Stimulated activated CD4-positive, alpha-beta T cell treated with anti-CD3 and anti-CD28 coated beads, TNF-alpha, amount 100 ng/mL, for 4 hours (primary cell): ENCODE measurements around the gene ABCB11.

ENCODE experiments used
- DNase-seq, 3 experiments: peaks; one replicate each; pipeline ENCODE4 v3.0.0-alpha.2; 2020; ENCODE audit warnings: low read depth in 3 of 3

ABCB11 gene

GRCh38 chr2:168974428-168974827 lies 56.7 kb downstream of the ABCB11 start:
- no peak for DNase-seq

DNA sequence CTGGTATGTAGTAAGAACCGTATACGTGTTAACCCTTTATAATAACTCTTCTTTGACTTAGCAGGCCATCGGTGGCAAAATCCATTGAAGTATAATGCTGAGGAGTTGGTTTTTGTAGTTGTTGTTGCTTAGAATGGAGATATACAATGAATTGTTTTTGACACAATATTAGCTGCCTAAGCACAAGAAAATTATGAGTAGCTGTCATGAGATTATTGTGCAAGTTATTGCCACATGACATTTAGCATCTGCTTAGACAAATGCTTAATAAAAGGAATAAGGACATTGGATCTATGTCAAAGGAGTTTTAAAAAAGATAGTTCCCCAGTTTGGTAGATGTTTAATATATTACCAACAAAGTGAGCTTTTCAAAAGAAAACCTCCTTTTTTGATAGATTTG lies 59.9 kb downstream of the ABCB11 start:
- no peak for DNase-seq

DNA sequence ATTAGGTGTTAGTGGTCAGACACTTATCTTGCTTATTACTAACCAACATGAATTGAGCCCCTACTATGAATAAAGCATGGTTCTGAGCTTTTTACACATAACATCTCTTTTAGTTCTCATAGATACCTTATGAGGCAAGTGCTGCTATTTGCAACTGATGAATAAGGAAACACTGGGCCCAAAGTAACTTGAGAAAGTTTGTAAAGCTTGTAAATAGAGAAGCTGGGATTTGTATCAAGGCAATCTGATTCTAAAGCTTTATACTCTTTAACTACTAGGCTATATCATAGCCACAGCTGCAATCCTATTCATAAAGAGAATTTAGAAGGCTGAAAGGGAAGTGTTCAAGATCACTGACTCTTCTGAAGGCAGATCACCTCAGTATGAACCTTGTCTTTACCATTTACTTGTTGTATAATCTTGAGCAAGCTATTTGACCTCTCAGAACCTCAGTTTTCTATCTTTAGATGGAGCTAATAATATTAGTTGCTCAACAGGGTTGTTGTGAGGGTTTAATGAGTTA lies 60.4 kb downstream of the ABCB11 start:
- DNase-seq: no peak

DNA sequence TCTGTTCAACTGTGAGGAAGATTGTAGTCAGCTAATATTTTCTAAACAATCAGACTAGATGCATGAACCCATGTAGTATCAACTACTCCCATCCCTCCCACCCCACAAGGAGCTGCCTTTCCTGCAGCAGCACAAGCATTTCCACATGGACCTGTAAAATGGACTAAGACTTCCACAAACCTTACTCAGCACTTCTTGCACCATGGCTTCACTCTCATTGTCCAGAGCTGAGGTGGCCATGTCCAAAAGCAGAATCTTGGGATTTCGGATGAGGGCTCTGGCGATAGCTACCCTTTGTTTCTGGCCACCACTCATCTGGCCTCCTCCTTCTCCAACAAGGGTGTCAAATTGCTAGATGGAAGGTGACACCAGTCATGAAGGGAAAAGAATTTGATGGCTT lies 61.3 kb downstream of the ABCB11 start:
- no peak for DNase-seq

DNA sequence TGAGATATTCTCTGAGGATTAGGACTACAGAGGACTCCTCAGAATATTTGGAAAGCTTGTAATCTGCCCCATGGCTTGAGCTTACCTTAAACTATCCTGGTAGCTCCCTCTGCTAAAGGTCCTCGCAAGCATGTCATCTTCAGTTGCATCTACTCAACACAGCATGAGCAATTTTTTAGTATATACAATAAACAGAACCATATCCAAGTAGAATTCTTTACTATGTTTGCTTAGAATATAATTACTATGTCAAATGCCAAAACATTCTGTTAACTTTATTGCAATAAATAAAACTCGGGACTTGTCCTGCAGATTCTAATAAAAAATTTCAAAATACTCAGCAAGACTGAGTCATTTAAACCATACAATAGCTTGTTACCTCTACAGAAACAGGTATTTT lies 62.8 kb downstream of the ABCB11 start:
- no peak for DNase-seq

DNA sequence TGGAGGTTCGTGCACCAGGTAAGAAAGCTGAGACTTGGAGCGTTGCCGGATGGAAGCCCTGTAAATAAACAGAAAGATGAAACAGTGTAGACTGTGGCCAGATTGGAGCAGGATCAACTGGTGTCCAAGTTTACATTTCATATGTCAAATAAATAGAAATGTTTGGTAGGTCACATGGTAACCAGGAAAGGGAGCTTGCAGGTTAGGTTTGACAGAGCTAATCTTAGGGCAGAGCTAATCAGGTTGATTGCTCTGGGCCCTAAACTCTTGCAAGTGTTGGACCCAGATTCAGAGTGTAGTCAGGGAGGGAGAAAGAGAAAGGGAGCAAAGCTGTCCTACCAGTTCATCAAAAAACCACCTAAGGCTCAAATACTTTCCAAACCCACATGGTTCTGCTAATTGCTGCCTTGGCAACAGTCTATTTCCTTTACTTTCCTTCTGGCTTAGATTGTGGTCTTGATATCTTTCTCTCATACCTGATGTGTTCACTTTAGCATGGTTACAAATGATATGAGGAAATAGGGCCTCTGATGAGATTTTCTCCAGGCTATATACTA lies 66.8 kb downstream of the ABCB11 start:
- no peak for DNase-seq

- DNase-seq: no peak
Measured at GRCh38 chr2:168962636-168963035, 68.5 kb downstream of the ABCB11 start.

DNA sequence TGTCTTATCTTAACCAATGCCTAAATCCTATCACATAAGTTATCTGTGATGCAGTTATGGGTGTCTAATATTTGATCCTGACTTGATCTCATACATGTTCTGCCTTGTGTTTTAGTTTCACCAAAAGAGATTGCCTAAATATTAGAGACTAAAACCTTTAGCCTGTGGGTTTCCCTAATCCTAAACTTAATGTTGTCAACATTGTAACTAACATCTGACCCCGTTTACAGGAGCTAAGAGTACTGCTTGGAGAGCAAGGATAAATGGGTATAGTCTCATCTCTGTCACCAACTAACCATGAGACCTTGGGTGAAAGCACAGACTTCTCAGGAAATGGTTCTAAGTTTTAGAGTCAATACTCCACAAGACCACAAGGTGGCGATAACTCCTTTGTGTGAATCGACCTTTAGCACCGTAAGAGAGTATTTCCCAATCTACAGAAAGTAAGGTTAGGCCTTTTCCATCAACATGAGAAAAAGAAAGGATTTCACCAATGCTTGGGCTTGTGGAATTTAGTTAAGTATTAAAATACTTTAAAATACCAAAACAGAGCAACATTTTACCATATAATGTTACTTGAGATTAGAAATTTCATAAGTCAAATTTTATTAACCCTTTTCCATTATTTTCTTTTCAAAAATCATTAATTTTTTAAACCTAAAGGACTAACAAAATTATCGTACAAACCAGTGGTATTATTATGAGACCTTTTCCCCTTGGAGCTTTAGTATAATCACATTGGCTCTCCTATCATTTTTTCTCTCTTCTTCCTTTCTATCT lies 69.5 kb downstream of the ABCB11 start:
- peak in 1 of 3 experiments; percentile 19 for DNase-seq

- no peak for DNase-seq
Measured at GRCh38 chr2:168956392-168956791, 74.7 kb downstream of the ABCB11 start.

GRCh38 chr2:168955321-168955720 lies 75.8 kb downstream of the ABCB11 start:
- no peak for DNase-seq

GRCh38 chr2:168954256-168954655 lies 76.9 kb downstream of the ABCB11 start:
- DNase-seq: no peak

DNA sequence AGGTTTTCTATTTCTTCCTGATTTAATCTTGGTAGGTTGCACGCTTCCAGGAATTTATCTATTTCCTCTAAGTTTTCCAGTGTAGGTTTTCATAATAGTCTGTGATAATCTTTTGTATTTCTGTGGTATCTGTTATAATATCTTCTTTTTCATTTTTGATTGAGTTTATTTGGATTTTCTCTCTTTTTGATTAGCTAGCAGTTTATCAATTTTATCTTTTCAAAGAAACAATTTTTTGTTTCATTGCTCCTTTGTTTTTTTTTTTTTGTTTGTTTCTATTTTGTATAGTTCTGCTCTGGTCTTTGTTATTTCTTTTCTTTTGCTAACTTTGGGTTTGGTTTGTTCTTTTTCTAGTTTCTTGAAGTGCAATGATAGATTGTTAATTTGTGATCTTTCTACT lies 78.7 kb downstream of the ABCB11 start:
- DNase-seq: no peak

DNA sequence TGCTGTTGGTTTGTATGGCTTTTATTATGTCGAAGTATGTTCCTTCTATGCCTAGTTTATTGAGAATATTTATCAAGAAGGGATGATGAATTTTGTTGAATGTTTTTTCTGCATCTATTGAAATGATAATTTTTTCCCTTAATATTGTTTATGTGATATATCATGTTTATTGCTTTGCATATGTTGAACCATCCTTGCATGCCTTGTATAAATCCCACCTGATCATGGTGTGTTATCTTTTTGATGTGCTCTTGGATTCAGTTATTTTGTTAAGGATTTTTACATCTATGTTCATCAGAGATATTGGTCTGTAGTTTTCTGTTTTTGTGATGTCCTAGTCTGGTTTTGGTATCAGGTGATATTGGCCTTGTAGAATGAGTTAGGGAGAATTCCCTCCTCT lies 79.3 kb downstream of the ABCB11 start:
- no peak for DNase-seq

DNA sequence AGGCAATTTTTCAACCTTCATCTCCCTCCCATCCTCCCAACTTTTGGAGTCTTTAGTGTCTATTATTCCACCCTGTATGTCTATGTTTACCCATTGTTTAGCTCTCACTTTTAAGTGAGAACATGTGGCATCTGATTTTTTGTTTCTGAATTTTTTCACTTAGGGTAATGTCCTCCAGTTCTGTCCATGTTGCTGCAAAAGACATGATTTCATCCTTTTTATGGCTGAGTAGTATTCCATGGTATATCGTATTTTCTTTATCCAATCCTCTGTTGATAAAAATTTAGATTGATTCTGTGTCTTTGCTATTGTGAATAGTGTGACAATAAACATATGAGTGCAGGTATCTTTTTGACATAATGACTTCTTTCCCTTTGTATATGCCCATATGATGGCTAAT lies 81.8 kb downstream of the ABCB11 start:
- no peak for DNase-seq

- no peak for DNase-seq
Measured at GRCh38 chr2:168948621-168949212, 82.4 kb downstream of the ABCB11 start.

DNA sequence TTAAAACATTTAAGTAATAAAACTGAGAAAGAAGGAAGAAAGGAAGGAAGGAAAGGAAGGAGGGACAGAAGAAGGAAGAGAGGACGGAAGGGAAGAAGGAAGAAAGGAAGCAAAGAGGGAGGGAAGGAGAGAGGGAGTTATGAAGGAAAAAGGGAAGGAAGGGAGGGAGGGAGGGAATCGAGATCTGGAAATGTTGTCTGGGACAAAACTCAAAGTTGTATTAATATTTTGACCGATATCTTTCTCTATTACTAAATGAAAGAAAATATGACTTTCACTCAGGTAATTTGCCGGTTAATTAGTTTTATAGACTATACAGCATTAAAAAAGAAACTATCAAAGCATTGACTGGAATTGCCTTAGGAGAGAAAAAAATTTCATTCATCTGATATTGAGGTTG lies 85.6 kb downstream of the ABCB11 start:
- DNase-seq: no peak

DNA sequence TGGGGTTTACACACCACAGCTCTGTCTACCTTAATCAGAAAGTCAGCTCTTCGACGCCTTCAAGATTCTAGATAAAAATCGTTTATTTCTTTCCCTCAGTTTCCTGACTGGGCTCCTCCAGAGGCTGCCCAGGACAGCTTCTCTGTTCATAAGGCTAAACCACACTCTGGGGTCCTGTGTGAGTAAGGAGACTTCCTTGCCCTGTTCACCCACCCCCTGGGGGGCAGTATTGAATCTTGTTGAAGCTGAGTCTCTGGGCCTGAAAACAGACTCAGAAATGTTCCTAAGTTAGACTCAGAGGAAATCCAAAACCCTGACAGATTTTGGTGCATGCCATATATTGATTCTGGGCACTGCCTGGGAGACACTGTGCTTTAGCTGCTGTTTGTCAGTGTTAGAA lies 87.1 kb downstream of the ABCB11 start:
- no peak for DNase-seq

- no peak for DNase-seq
Measured at GRCh38 chr2:168941297-168941696, 89.8 kb downstream of the ABCB11 start.

DNA sequence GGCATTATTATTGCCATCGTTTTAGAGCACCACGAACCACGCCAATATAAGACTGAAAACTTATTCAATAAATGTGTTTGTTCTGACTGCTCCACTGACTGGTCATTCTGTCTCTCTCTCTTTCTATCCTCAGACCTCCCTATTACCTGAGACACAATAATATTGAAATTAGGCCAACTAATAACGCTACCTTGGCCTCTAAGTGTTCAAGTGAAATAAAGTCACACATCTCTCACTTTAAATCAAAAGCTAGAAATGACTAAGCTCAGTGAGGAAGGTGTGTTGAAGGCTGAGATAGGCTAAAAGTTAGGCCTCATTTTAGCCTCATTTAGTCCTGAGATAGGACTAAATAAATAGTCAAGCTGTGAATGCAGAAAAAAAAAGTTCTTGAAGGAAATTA lies 91.2 kb downstream of the ABCB11 start:
- no peak for DNase-seq

GRCh38 chr2:168939061-168939460 lies 92.1 kb downstream of the ABCB11 start:
- DNase-seq: no peak

GRCh38 chr2:168935810-168936581 lies 95.1 kb downstream of the ABCB11 start:
- no peak for DNase-seq

- no peak for DNase-seq
Measured at GRCh38 chr2:168934826-168935225, 96.3 kb downstream of the ABCB11 start.
